Stimulated activated CD4-positive, alpha-beta T cell treated with anti-CD3 and anti-CD28 coated beads, Interleukin-2, amount 100 ng/mL, for 24 hours (primary cell): ENCODE results near the gene ABR.
"Not testable (repeated sequence)": the region's sequence is repeated elsewhere in the genome, so short reads cannot be mapped to it uniquely, and the experiment has no call there.

ENCODE experiments used
- DNase-seq, 2 donors: peaks; one replicate each; pipeline ENCODE4 v3.0.0-alpha.2; 2020

Gene ABR

GRCh38 chr17:1147664-1148063, 32.1 kb downstream of the ABR start:
- DNase-seq, result no peak

GRCh38 chr17:1146561-1147265, 33.1 kb downstream of the ABR start:
- no peak for DNase-seq

- DNase-seq, result no peak
Measured at GRCh38 chr17:1145311-1145986, 34.3 kb downstream of the ABR start.

- DNase-seq, result no peak
Measured at GRCh38 chr17:1144162-1144561, 35.6 kb downstream of the ABR start.

GRCh38 chr17:1143573-1143972, 36.2 kb downstream of the ABR start:
- no peak for DNase-seq

- no peak for DNase-seq
Measured at GRCh38 chr17:1142561-1142971, 37.2 kb downstream of the ABR start.

- no peak for DNase-seq
Measured at GRCh38 chr17:1137465-1137894, 42.3 kb downstream of the ABR start.

GRCh38 chr17:1136748-1137147, 43.0 kb downstream of the ABR start:
- DNase-seq, result no peak

- no peak for DNase-seq
Measured at GRCh38 chr17:1134634-1135324, 45.0 kb downstream of the ABR start.

GRCh38 chr17:1130191-1130590, 49.6 kb downstream of the ABR start:
- no peak for DNase-seq

- DNase-seq, result not testable (repeated sequence)
Measured at GRCh38 chr17:1128463-1128862, 51.3 kb downstream of the ABR start.

- no peak for DNase-seq
Measured at GRCh38 chr17:1126801-1127550, 52.8 kb downstream of the ABR start.

- no peak for DNase-seq
Measured at GRCh38 chr17:1126250-1126797, 53.5 kb downstream of the ABR start.

GRCh38 chr17:1125788-1126145, 54.0 kb downstream of the ABR start:
- no peak for DNase-seq

GRCh38 chr17:1124896-1125787, 54.6 kb downstream of the ABR start:
- no peak for DNase-seq

GRCh38 chr17:1123921-1124715, 55.7 kb downstream of the ABR start:
- DNase-seq, result no peak

- DNase-seq, result no peak
Measured at GRCh38 chr17:1123393-1123831, 56.4 kb downstream of the ABR start.

GRCh38 chr17:1122533-1123392, 57.0 kb downstream of the ABR start:
- DNase-seq, result peak; percentile 89 to 91

- DNase-seq, result not testable (repeated sequence)
Measured at GRCh38 chr17:1121442-1121817, 58.4 kb downstream of the ABR start.
